ENCODE measurements around the gene SPAG8. TPM values are rescaled to one million over a fixed set of nuclear protein-coding genes. Genes with fewer than 3 reads are reported as not detected.

Gene SPAG8
- polyA plus RNA-seq, 1 donor, result 10.4 TPM

- no peak for DNase-seq
Measured at GRCh38 chr9:35774907-35775635, 37.0 kb downstream of the SPAG8 start.

DNA sequence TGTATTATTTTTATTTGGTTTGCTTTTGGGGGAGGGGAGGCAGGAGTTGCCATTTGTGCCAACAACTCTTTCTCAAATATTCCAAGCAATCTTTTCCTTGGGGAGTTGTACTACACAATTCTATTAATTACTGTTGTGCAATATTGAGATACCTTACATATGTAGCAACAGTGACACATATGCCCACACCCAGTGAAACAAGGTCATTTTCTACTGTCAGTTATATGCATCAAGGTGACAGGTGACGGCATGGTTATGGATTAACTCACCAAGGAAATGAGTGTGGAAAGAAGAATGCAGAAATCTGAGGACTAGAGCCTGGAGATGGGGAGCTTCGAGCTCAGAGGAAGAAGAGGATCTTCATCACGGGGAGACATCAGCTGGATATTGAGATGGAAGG lies 40.1 kb downstream of the SPAG8 start:
- no peak for DNase-seq

DNA sequence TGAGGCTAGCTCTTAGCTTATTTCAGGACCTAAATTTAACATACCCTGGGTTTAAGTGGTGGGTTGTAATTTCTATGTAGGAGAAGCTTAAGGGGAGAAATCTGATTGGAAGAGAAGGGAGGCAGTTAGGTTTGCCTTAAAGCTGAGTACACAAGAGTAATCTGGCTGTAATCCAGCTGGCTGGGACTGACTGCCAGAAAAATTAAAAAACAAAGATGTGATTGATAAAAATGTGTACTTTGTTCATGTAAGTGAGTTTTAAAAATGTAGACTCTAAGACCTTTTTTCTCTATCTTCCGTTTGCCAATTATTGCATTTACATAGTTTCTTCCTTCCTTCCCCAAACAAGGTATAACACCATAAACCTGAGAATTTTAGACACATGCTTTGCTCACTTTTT lies 40.5 kb downstream of the SPAG8 start:
- DNase-seq, result no peak

DNA sequence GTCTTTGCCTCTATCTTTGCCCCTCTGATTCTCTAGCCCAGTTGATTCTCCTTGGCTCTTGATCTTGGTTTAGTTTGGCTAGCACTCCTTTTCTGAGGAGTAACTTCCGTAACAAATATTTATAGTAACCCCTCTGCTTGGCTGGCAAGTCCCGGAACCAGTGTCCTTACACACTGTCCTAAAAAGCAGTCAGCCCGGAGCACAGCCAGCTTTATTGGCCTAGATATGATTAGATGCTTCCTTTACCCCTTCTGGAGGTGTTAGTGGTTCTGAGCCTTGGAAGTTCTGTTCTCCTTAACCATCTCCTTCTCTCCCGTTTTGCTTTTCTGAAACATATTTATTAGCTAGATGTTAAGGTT lies 41.0 kb downstream of the SPAG8 start:
- no peak for DNase-seq

DNA sequence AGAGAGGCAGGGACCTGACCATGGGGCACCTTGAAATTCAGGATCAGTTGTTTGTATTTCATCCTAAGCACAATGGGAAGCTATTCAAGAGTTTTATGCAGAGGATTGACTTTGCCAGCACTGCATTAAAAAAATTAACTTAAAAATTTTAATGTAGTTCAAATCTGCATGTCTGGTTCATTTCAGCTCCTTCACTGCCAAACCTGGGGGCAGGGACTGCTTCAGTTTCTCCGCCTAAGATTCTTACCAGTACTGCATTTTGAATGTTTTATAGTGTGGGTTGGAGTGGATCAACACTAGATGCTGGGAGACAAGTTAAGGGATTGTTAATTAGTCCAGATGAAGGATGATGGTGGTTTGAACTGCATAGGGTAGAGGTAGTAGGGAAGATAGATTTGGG lies 42.3 kb downstream of the SPAG8 start:
- no peak for DNase-seq

- no peak for DNase-seq
Measured at GRCh38 chr9:35767458-35767857, 44.6 kb downstream of the SPAG8 start.

DNA sequence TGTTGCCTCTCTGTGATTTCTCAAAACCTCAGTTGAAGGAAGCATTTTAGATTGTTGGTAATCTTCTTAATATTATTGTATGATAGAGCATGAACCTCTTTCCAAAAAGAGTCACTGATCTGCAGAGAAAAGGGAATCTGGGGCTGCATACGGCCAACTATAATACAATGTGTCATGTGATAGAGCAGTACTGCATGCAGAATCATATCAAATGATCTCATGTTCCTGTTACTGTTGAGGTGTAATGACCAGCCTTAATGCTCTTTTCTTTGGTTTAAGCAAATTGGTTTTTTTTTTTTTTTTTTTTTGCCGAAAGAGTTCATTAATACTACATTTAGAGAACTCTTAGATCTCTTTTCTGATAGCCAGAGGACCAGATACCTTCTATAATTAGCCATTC lies 45.1 kb downstream of the SPAG8 start:
- no peak for DNase-seq

DNA sequence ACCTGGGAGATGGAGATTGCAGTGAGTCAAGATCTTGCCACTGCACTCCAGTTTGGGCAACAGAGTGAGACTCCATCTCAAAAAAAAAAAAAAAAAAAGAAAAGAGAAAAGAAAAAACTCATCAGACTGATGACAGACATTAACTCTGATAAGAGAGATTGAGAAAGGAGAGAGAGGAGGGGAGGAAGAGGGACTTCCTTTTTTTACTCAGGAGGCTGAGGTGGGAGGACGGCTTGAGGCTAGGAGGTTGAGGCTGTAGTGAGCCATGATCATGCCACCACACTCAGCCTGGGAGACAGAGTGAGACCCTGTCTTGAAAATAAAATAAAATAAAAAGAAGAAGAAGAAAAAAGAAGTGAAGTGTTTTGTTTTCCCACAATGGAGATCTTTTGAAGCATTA lies 48.3 kb downstream of the SPAG8 start:
- no peak for DNase-seq

DNA sequence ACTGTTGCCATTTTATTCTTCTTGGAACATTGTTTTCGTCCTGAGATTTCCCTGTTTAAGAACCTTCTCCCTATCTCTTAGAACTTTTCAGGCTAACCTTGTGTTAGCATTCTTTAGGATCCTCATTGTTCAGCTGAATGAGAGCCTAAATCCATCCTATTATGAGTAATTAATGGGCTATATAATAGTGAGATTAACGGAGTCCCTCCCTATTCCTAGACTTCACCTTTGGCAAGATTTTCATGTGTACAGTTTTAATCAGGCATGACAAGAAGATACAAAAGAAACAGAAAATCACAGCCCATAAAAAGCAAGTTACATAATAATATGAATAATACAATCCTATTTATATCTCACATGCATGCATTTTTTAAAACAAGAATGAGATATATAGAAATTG lies 48.9 kb downstream of the SPAG8 start:
- no peak for DNase-seq

DNA sequence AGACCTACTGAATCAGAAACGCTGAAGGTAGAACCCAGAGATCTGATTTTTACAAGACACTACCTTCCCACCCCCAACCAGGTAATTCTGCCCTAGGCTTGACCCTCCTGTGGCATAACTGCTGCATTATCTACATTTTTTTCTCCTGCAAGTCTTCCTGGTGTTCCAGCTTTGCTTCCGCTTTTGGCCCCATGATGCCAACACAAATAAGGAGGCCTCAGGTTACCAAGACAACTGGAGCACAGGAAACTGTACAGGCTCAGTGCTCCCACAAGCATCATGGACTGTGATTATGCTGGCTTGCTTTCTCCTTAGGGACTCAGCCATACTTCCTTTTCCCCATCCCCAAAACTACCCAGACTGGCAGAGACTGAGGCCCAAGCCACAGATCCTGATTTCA lies 51.4 kb downstream of the SPAG8 start:
- no peak for DNase-seq

DNA sequence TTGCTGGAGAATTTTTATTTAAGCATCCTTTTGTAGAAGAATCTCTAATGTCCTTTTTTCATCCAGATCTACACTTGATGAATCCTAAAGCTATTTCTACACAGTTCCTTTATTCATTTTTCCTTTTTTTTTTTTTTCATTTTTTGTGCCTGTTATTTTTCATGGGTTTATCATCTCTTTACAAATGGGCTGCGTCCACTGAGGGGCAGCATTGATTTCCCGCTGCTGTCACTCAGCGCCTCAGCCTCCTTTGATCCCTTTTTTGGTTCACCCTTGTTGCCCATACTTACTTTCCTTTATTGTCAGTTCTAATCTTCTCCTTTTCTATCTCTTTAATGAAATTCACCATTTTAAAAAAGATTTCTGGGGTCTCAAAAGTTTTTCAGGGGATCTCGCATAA lies 52.3 kb downstream of the SPAG8 start:
- no peak for DNase-seq

Other genes starting within 250 kb of the SPAG8 start
- gene TESK1, start 207.0 kb downstream of the SPAG8 start, polyA plus RNA-seq (ENCODE audit: insufficient read length), result 39.3 TPM
- gene CD72, start 193.8 kb downstream of the SPAG8 start, polyA plus RNA-seq (ENCODE audit: insufficient read length), result 3.6 TPM
- gene SIT1, start 161.3 kb downstream of the SPAG8 start, polyA plus RNA-seq (ENCODE audit: insufficient read length), result 0.32 TPM
- gene RMRP, start 154.2 kb downstream of the SPAG8 start, polyA plus RNA-seq (ENCODE audit: insufficient read length), result not detected
- 12.6 TPM for gene CCDC107, start 154.0 kb downstream of the SPAG8 start, polyA plus RNA-seq (ENCODE audit: insufficient read length)
- 15.4 TPM for gene ARHGEF39, start 147.1 kb downstream of the SPAG8 start, polyA plus RNA-seq (ENCODE audit: insufficient read length)
- gene CA9, start 138.3 kb downstream of the SPAG8 start, polyA plus RNA-seq (ENCODE audit: insufficient read length), result 0.58 TPM
- gene TPM2, start 122.3 kb downstream of the SPAG8 start, polyA plus RNA-seq (ENCODE audit: insufficient read length), result 146 TPM
- 156 TPM for gene TLN1, start 80.1 kb downstream of the SPAG8 start, polyA plus RNA-seq (ENCODE audit: insufficient read length)
- gene CREB3, start 79.6 kb downstream of the SPAG8 start, polyA plus RNA-seq (ENCODE audit: insufficient read length), result 37.8 TPM
- gene GBA2, start 63.0 kb downstream of the SPAG8 start, polyA plus RNA-seq (ENCODE audit: insufficient read length), result 138 TPM
- 32.2 TPM for gene RGP1, start 63.0 kb downstream of the SPAG8 start, polyA plus RNA-seq (ENCODE audit: insufficient read length)
- gene MSMP, start 58.0 kb downstream of the SPAG8 start, polyA plus RNA-seq (ENCODE audit: insufficient read length), result not detected
- gene NPR2, start 20.7 kb downstream of the SPAG8 start, polyA plus RNA-seq (ENCODE audit: insufficient read length), result 36.8 TPM
- 49.7 TPM for gene HINT2, start 2.8 kb upstream of the SPAG8 start, polyA plus RNA-seq (ENCODE audit: insufficient read length)
- gene FAM221B, start 16.5 kb upstream of the SPAG8 start, polyA plus RNA-seq (ENCODE audit: insufficient read length), result 0.40 TPM
- 27.7 TPM for gene TMEM8B, start 17.0 kb upstream of the SPAG8 start, polyA plus RNA-seq (ENCODE audit: insufficient read length)
- gene OR13J1, start 58.1 kb upstream of the SPAG8 start, polyA plus RNA-seq (ENCODE audit: insufficient read length), result not detected
- 0.30 TPM for gene HRCT1, start 93.9 kb upstream of the SPAG8 start, polyA plus RNA-seq (ENCODE audit: insufficient read length)
- gene SPAAR, start 97.2 kb upstream of the SPAG8 start, polyA plus RNA-seq (ENCODE audit: insufficient read length), result 1.4 TPM
- gene OR2S2, start 145.9 kb upstream of the SPAG8 start, polyA plus RNA-seq (ENCODE audit: insufficient read length), result not detected
- gene RECK, start 224.7 kb upstream of the SPAG8 start, polyA plus RNA-seq (ENCODE audit: insufficient read length), result 30.0 TPM